SK-N-MC (cell line): ENCODE data around the gene SLC35F4.

ENCODE experiments used
- DNase-seq: peaks from one replicate; pipeline ENCODE4 v3.0.0-alpha.2; 2011; ENCODE audit warnings: low read depth, low spot score
- H3K27ac ChIP-seq: fragments of 200-600 bp; sonication (generic); 2 replicates; pipeline ENCODE4 v1.5.1; 2016; ENCODE audit warnings: mixed run types
- H3K36me3 ChIP-seq: fragments of 200-600 bp; sonication (generic); 2 replicates; pipeline ENCODE4 v1.6.1; 2017; ENCODE audit warnings: antibody characterized with exemption, low read length, mixed read lengths; ENCODE audit not compliant: insufficient read depth
- H3K4me3 ChIP-seq: fragments of 200-600 bp; sonication (generic); 2 replicates; pipeline ENCODE4 v1.5.1; 2016
- H3K9ac ChIP-seq: fragments of 200-600 bp; sonication (generic); 2 replicates; pipeline ENCODE4 v1.8.0; 2017; ENCODE audit warnings: mixed run types, mixed read lengths; ENCODE audit not compliant: insufficient read length
- H3K9me3 ChIP-seq: fragments of 200-600 bp; sonication (generic); 2 replicates; pipeline ENCODE4 v1.6.1; 2017; ENCODE audit warnings: low read depth, mild to moderate bottlenecking, antibody characterized with exemption, low read length, moderate library complexity, mixed read lengths
- EZH2 ChIP-seq: fragments of 200-600 bp; sonication (generic); IDR thresholded peaks from one replicate; pipeline ENCODE4 v1.6.1; 2017; ENCODE audit warnings: antibody characterized with exemption
- FOXP2 ChIP-seq: optimal IDR thresholded peaks from 2 replicates; pipeline ENCODE3; 2011; ENCODE audit warnings: mild to moderate bottlenecking, moderate library complexity; ENCODE audit not compliant: insufficient read depth; ENCODE audit errors: extremely low read length, control extremely low read depth
- POLR2AphosphoS5 ChIP-seq: IDR thresholded peaks from 2 replicates; pipeline ENCODE4 v1.6.1; 2012; ENCODE audit warnings: mild to moderate bottlenecking, low read depth, low read length, borderline replicate concordance

SLC35F4 gene

GRCh38 chr14:57660208-57660607 is 205.7 kb downstream of the SLC35F4 start:
- Histone ChIP-seq H3K36me3 (no peaks in the 10 kb centered on the region), H3K4me3 (no peak overlapping the region), H3K9me3 (no peaks in the 10 kb centered on the region), H3K27ac (no peak overlapping the region), H3K9ac (no peak overlapping the region)
- TF ChIP-seq EZH2 = no peak
- DNase-seq = no peak

DNA sequence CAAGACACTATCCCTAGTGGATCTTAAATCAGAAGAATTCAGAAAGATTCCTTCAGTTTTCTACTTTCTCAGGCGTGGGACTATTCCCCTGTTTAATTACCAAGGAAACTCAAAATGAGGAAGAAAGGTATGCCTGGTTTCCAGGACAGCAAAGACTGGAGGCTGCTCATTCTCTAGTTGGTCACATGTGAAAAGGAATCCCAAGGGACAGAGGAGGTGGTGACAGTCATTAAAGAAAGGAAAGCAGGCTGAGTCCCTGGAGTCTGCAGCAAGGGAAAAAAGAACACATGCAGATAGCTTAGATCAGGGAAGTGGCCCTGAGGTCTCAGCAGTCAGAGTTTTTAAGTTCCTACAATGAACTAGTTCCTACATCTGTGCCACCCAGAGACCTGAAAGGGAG is 206.8 kb downstream of the SLC35F4 start:
- no peak overlapping the region for H3K27ac ChIP-seq
- H3K36me3 ChIP-seq = no peaks in the 10 kb centered on the region
- no peak for TF ChIP-seq EZH2
- no peak for TF ChIP-seq FOXP2
- no peak for TF ChIP-seq POLR2AphosphoS5
- no peaks in the 10 kb centered on the region for H3K9me3 ChIP-seq
- no peak overlapping the region for H3K9ac ChIP-seq
- H3K4me3 ChIP-seq = no peak overlapping the region
- no peak for DNase-seq

DNA sequence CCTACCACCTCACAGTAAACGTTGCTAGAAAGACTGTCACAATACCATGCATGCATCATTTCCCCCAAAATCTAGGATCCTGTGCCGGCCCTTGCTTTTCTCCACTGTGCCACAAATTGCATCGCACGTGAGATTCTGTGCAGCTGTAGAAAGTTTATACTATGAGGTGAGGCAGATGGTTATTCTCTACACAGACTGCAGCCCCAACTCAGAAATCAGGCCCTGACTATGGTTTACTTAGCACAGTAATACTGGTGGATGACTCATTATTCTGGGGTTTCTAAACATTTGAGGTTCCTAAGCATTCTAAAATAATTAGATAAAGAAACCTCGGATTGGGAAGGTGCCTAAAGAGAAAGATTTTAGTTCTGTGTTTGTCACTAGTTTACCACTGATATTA is 208.4 kb downstream of the SLC35F4 start:
- Histone ChIP-seq H3K27ac (no peak overlapping the region), H3K36me3 (no peaks in the 10 kb centered on the region), H3K4me3 (no peak overlapping the region), H3K9me3 (no peaks in the 10 kb centered on the region), H3K9ac (no peak overlapping the region)
- TF ChIP-seq EZH2 (no peak), FOXP2 (no peak), POLR2AphosphoS5 (no peak)
- no peak for DNase-seq

DNA sequence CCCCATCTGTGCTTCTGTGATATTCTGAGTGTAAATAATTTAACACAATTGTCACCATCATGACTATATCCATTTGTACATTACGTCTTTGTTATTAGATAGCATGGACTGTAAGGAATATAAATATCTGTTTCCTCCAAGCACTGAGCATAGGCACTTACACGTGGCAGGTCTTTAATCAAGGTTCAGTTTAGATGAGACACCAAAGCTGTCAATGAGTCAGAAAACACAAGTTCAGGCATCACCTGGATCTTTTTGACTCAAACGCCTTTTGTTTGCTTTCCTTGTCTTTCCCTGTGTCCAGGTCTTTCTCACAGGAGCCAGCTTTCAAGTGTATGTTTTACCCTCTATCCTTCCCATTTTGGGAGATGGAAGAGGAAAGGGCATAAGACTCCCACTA is 209.0 kb downstream of the SLC35F4 start:
- Histone ChIP-seq H3K36me3 (no peaks in the 10 kb centered on the region), H3K9me3 (no peaks in the 10 kb centered on the region), H3K4me3 (no peak overlapping the region), H3K27ac (no peak overlapping the region), H3K9ac (no peak overlapping the region)
- no peak for DNase-seq
- no peak for TF ChIP-seq FOXP2
- no peak for TF ChIP-seq EZH2
- no peak for TF ChIP-seq POLR2AphosphoS5

- TF ChIP-seq FOXP2 (no peak), EZH2 (no peak), POLR2AphosphoS5 (no peak)
- Histone ChIP-seq H3K4me3 (no peak overlapping the region), H3K36me3 (no peaks in the 10 kb centered on the region), H3K9ac (no peak overlapping the region), H3K27ac (no peak overlapping the region), H3K9me3 (no peaks in the 10 kb centered on the region)
- DNase-seq = no peak
Observed at GRCh38 chr14:57652769-57653168, 213.1 kb downstream of the SLC35F4 start.

DNA sequence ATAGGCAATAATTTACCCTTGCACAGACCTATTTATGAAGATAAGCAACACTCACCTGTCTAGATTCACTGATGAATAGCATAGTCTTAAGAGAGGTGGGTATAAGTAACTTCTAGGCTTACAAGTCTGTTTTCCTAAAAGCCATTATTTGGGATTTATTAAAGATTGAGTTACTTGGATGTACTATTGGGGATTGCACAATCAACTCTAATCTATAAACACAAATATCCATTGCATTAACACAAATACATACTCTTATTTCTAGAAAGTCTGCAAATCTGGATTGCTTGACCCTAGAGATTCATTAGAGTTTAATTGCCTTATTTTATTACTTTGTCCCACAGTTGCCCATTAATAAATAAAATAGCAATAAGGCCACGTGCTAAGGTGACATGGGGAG is 224.1 kb downstream of the SLC35F4 start:
- TF ChIP-seq EZH2 (no peak), FOXP2 (no peak), POLR2AphosphoS5 (no peak)
- no peak overlapping the region for H3K9ac ChIP-seq
- DNase-seq = no peak

GRCh38 chr14:57640036-57640435 is 225.9 kb downstream of the SLC35F4 start:
- no peak overlapping the region for H3K4me3 ChIP-seq
- no peak for DNase-seq
- no peak overlapping the region for H3K27ac ChIP-seq
- no peak overlapping the region for H3K9ac ChIP-seq
- H3K36me3 ChIP-seq = no peaks in the 10 kb centered on the region
- no peaks in the 10 kb centered on the region for H3K9me3 ChIP-seq
- no peak for TF ChIP-seq EZH2
- no peak for TF ChIP-seq FOXP2
- no peak for TF ChIP-seq POLR2AphosphoS5

More for the DNA sequence above, 224.1 kb downstream of the SLC35F4 start:
- H3K9me3 ChIP-seq = no peaks in the 10 kb centered on the region
- no peak overlapping the region for H3K4me3 ChIP-seq
- H3K27ac ChIP-seq = no peak overlapping the region
- no peaks in the 10 kb centered on the region for H3K36me3 ChIP-seq

- DNase-seq = no peak
- no peak for TF ChIP-seq EZH2
- no peak for TF ChIP-seq FOXP2
- no peak for TF ChIP-seq POLR2AphosphoS5
- no peaks in the 10 kb centered on the region for H3K36me3 ChIP-seq
- no peaks in the 10 kb centered on the region for H3K9me3 ChIP-seq
- H3K9ac ChIP-seq = no peak overlapping the region
- no peak overlapping the region for H3K27ac ChIP-seq
- H3K4me3 ChIP-seq = no peak overlapping the region
Observed at GRCh38 chr14:57637901-57638300, 228.0 kb downstream of the SLC35F4 start.

GRCh38 chr14:57634335-57634734 is 231.6 kb downstream of the SLC35F4 start:
- no peak overlapping the region for H3K9ac ChIP-seq
- H3K36me3 ChIP-seq = no peaks in the 10 kb centered on the region
- TF ChIP-seq EZH2 (no peak), POLR2AphosphoS5 (no peak), FOXP2 (no peak)
- no peak overlapping the region for H3K4me3 ChIP-seq
- no peak overlapping the region for H3K27ac ChIP-seq
- DNase-seq = no peak
- no peaks in the 10 kb centered on the region for H3K9me3 ChIP-seq
